ENCODE results near the gene SNX15.

GRCh38 chr11:64994318-64994717 lies 32.9 kb upstream of the SNX15 start:
- TF ChIP-seq POLR2A (IDR thresholded peaks at IDR 0.05; ENCODE audit: low read depth, low read length) (no peak), CTCF (IDR thresholded peaks at IDR 0.05; ENCODE audit: extremely low read depth in 1 of 2, insufficient read depth in 1 of 2, low read depth in 1 of 2, low read length in 2 of 2) (no peak)
